CD14-positive monocyte (primary cell): ENCODE data around the gene UBE2G2. TPM values are rescaled to one million over a fixed set of nuclear protein-coding genes. Genes with fewer than 3 reads are reported as not detected.

Experiments
- DNase-seq, 3 donors: peaks; one replicate each; pipeline ENCODE4 v3.0.0-alpha.2; 2011 to 2022
- H2AFZ ChIP-seq: 2 replicates; pipeline ENCODE4 v1.6.0; 2012; ENCODE audit warnings: mild to moderate bottlenecking, low read depth, low read length, inconsistent platforms; ENCODE audit not compliant: insufficient read depth, poor library complexity, severe bottlenecking
- H3K27ac ChIP-seq, 2 donors: 1 replicate in 1 of 2; 2 replicates in 1 of 2; pipeline ENCODE4 v1.5.1; 2012 to 2013; ENCODE audit warnings: low read length in 2 of 2, control low read depth in 1 of 2, inconsistent platforms in 1 of 2, low read depth in 1 of 2, mild to moderate bottlenecking in 1 of 2
- H3K27me3 ChIP-seq, 2 donors: one replicate each; pipeline versions ENCODE4 v1.6.0 to v1.6.1; 2011 to 2013; ENCODE audit warnings: low read length in 2 of 2; ENCODE audit not compliant: control insufficient read depth in 2 of 2, insufficient read depth in 2 of 2
- H3K36me3 ChIP-seq, 2 donors: replicated peaks in 1 of 2; 1 replicate in 1 of 2; 2 replicates in 1 of 2; pipeline versions ENCODE4 v1.5.1 to v1.6.1; 2012 to 2013; ENCODE audit warnings: low read length in 2 of 2, control low read depth in 1 of 2, inconsistent platforms in 1 of 2, mild to moderate bottlenecking in 1 of 2; ENCODE audit not compliant: insufficient read depth in 2 of 2, control insufficient read depth in 1 of 2
- H3K4me1 ChIP-seq, 2 donors: 1 replicate in 1 of 2; 2 replicates in 1 of 2; pipeline versions ENCODE4 v1.5.1 to v1.6.1; 2012 to 2013; ENCODE audit warnings: low read length in 2 of 2, control low read depth in 1 of 2, inconsistent platforms in 1 of 2, mild to moderate bottlenecking in 1 of 2, moderate library complexity in 1 of 2; ENCODE audit not compliant: insufficient read depth in 2 of 2, control insufficient read depth in 1 of 2
- H3K4me2 ChIP-seq: replicated peaks from 2 replicates; pipeline ENCODE3; 2012; ENCODE audit warnings: low read length, moderate library complexity, mild to moderate bottlenecking; ENCODE audit not compliant: poor library complexity, severe bottlenecking; ENCODE audit errors: extremely low read depth
- H3K4me3 ChIP-seq, 3 experiments: fragments of 200-600 bp in 1 of 3; sonication (generic) in 1 of 3; replicated peaks in 1 of 3; 1 replicate in 2 of 3; 2 replicates in 1 of 3; pipeline ENCODE4 v1.5.1; 2011 to 2013; ENCODE audit warnings: low read length in 3 of 3, mild to moderate bottlenecking in 3 of 3, control low read depth in 2 of 3, low read depth in 2 of 3, inconsistent platforms in 1 of 3, moderate library complexity in 1 of 3
- H3K79me2 ChIP-seq: 2 replicates; pipeline ENCODE4 v1.6.0; 2012; ENCODE audit warnings: mild to moderate bottlenecking, control low read depth, inconsistent platforms, low read length, moderate library complexity; ENCODE audit not compliant: insufficient read depth
- H3K9ac ChIP-seq: 2 replicates; pipeline ENCODE4 v1.6.0; 2017; ENCODE audit warnings: low read length, mild to moderate bottlenecking; ENCODE audit not compliant: insufficient read depth, poor library complexity, severe bottlenecking
- H3K9me3 ChIP-seq, 2 donors: replicated peaks in 1 of 2; 1 replicate in 1 of 2; 2 replicates in 1 of 2; pipeline versions ENCODE4 v1.5.1 to v1.6.1; 2012 to 2013; ENCODE audit warnings: low read length in 2 of 2, control low read depth in 1 of 2; ENCODE audit not compliant: control insufficient read depth in 1 of 2, insufficient read depth in 1 of 2
- H4K20me1 ChIP-seq: 2 replicates; pipeline ENCODE4 v1.6.0; 2012; ENCODE audit warnings: mild to moderate bottlenecking, low read length, control low read depth, moderate library complexity; ENCODE audit not compliant: insufficient read depth
- H3K27ac Mint-ChIP-seq, 7 donors: one replicate each; pipeline ENCODE4 v1.8.0; 2020; ENCODE audit warnings: mild to moderate bottlenecking in 7 of 7, mixed read lengths in 7 of 7, moderate library complexity in 6 of 7, inconsistent platforms in 2 of 7
- H3K27me3 Mint-ChIP-seq, 3 donors: one replicate each; pipeline ENCODE4 v1.8.0; 2021 to 2022; ENCODE audit warnings: low read depth in 3 of 3, mild to moderate bottlenecking in 3 of 3, mixed read lengths in 3 of 3, moderate library complexity in 3 of 3, inconsistent platforms in 1 of 3
- H3K36me3 Mint-ChIP-seq, 2 donors: one replicate each; pipeline ENCODE4 v1.8.0; 2020; ENCODE audit warnings: mixed read lengths in 2 of 2, inconsistent platforms in 1 of 2, mild to moderate bottlenecking in 1 of 2
- H3K4me1 Mint-ChIP-seq: one replicate; pipeline ENCODE4 v1.8.0; 2020; ENCODE audit warnings: mild to moderate bottlenecking, mixed read lengths
- H3K4me3 Mint-ChIP-seq, 2 donors: one replicate each; pipeline ENCODE4 v1.8.0; 2020; ENCODE audit warnings: mild to moderate bottlenecking in 2 of 2, mixed read lengths in 2 of 2, moderate library complexity in 1 of 2
- H3K9me3 Mint-ChIP-seq, 7 donors: one replicate each; pipeline ENCODE4 v1.8.0; 2020 to 2022; ENCODE audit warnings: mixed read lengths in 7 of 7, mild to moderate bottlenecking in 6 of 7, moderate library complexity in 6 of 7, inconsistent platforms in 2 of 7
- WGBS: methylation state at CpG from one replicate; pipeline ENCODE4 v1.1.5; 2013; ENCODE audit warnings: missing lambda C conversion rate; ENCODE audit not compliant: insufficient coverage; 5-methylcytosine and 5-hydroxymethylcytosine counted together
- intact Hi-C, 2 donors: fragments of 100-400 bp; cut with micrococcal nuclease; formaldehyde crosslinking; loops; one replicate each; pipeline versions ENCODE4 v1.15.0 to v1.15.1; 2023
- polyA plus RNA-seq, 3 donors: library from polyadenylated mRNA; depleted of rRNA in 1 of 3; unstranded in 2 of 3; stranded (reverse) in 1 of 3; fragments of 300-500 nt in 2 of 3; fragments of >200 nt in 1 of 3; fragmentation: Illumina TruSeq in 2 of 3; gene quantifications; 1 replicate in 2 of 3; 2 replicates in 1 of 3; pipeline ENCODE4 v1.2.3, GENCODE V29; 2012 to 2021
- TF ChIP-seq, protein P1 (sequence below): fragments of 200-600 bp; IDR thresholded peaks from one replicate; pipeline ENCODE4 v1.8.0; 2022; ENCODE audit warnings: antibody characterized with exemption, mild to moderate bottlenecking

UBE2G2 gene
- polyA plus RNA-seq, 3 donors = 22.5 to 123 (median 31.0) TPM

DNA sequence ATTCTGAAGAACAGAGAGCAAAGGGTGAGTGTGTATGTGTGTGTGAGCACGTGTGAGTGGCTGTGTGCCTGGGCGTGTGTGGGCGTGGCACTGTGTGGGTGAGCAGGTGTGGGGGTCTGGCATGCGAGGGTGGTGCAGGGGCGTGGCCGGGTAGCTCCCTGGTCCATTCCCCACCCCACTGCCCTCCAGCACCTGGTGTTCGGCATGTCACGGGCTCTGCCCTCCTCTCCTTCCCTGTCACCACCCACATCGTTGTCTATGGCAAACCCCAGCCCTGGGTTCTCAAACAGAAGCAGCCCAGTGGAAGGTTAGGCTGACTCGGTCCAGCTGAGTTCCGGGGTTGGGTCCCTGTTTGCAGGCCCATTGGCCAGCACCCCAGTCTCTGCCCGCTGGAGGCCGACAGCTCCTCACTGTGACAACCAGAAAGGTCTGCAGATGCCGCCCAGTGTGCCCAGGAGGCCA, 39.8 kb downstream of the UBE2G2 start:
- Histone ChIP-seq H2AFZ (no peak overlapping the region), H3K79me2 (no peaks in the 10 kb centered on the region), H3K27me3 (no peaks in the 10 kb centered on the region), H3K4me1 (no peaks in the 10 kb centered on the region), H3K9me3 (no peaks in the 10 kb centered on the region), H4K20me1 (no peaks in the 10 kb centered on the region), H3K9ac (no peak overlapping the region), H3K4me2 (no peak overlapping the region), H3K36me3 (no peaks in the 10 kb centered on the region), H3K27ac (no peak overlapping the region), H3K4me3 (no peak overlapping the region)
- H3K27ac Mint-ChIP-seq = no peak overlapping the region
- TF ChIP-seq, protein P1, sequence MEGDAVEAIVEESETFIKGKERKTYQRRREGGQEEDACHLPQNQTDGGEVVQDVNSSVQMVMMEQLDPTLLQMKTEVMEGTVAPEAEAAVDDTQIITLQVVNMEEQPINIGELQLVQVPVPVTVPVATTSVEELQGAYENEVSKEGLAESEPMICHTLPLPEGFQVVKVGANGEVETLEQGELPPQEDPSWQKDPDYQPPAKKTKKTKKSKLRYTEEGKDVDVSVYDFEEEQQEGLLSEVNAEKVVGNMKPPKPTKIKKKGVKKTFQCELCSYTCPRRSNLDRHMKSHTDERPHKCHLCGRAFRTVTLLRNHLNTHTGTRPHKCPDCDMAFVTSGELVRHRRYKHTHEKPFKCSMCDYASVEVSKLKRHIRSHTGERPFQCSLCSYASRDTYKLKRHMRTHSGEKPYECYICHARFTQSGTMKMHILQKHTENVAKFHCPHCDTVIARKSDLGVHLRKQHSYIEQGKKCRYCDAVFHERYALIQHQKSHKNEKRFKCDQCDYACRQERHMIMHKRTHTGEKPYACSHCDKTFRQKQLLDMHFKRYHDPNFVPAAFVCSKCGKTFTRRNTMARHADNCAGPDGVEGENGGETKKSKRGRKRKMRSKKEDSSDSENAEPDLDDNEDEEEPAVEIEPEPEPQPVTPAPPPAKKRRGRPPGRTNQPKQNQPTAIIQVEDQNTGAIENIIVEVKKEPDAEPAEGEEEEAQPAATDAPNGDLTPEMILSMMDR = no peak
- no peak overlapping the region for H3K4me3 Mint-ChIP-seq
- H3K27me3 Mint-ChIP-seq = peaks cover 0 to 4% (median 4%) of the 10 kb centered on the region in 3 donors
- H3K9me3 Mint-ChIP-seq = peaks cover 0 to 3% (median 0%) of the 10 kb centered on the region in 7 donors
- WGBS = 98% methylated on average over 11 of the region's 14 CpGs
- DNase-seq = no peak
- intact Hi-C loops = no loop called here
- no peaks in the 10 kb centered on the region for H3K36me3 Mint-ChIP-seq
- H3K4me1 Mint-ChIP-seq = peaks cover 3% of the 10 kb centered on the region

DNA sequence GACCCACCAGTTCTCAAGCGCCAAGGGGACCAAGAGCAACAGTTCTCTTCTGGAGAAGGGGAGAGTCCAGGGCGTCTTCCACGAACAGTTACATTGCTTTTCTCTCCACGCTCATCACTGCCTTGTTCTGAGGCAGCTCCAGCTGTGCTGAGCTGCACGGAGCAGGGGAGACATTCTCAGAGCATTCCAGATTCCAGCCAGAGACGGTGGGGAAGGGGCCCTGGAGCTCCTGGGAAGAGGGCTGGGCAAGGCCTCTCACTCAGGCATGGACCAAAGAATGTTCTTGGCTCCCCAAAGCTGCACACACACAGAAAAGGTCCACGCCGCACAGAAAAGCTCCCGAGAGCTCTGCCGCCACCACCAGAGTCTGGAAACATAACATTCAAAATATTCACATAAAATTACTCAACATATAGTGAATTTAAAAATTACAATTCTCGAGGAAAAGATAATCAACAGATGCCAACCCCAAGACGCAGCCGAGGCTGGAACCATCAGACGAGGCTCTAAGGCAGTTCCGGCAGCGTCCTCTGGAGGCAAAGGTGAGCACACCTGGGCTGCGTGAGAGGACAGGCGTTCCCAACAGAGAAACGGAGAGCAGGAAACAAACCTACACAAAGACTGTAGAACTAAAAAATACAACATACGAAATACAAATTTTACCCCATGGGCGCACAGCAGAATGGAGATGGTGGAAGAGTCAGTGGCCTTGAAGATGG, 40.5 kb downstream of the UBE2G2 start:
- Histone ChIP-seq H2AFZ (no peak overlapping the region), H3K36me3 (no peaks in the 10 kb centered on the region), H3K4me2 (no peak overlapping the region), H4K20me1 (no peaks in the 10 kb centered on the region), H3K27me3 (no peaks in the 10 kb centered on the region), H3K4me3 (no peak overlapping the region), H3K27ac (no peak overlapping the region), H3K9me3 (no peaks in the 10 kb centered on the region), H3K9ac (no peak overlapping the region), H3K79me2 (no peaks in the 10 kb centered on the region), H3K4me1 (no peaks in the 10 kb centered on the region)
- WGBS = 100% methylated on average over 7 of the region's 21 CpGs
- DNase-seq = no peak
- Mint-ChIP-seq H3K4me3 (no peak overlapping the region), H3K27me3 (peaks cover 0 to 4% (median 1%) of the 10 kb centered on the region in 3 donors), H3K9me3 (peaks cover 0 to 4% (median 0%) of the 10 kb centered on the region in 7 donors), H3K4me1 (peaks cover 3% of the 10 kb centered on the region), H3K27ac (no peak overlapping the region), H3K36me3 (no peaks in the 10 kb centered on the region)
- TF ChIP-seq, protein P1 = no peak
- intact Hi-C loops = no loop called here
